ENCODE measurements around the gene SH2D1B.

The SH2D1B gene

DNA sequence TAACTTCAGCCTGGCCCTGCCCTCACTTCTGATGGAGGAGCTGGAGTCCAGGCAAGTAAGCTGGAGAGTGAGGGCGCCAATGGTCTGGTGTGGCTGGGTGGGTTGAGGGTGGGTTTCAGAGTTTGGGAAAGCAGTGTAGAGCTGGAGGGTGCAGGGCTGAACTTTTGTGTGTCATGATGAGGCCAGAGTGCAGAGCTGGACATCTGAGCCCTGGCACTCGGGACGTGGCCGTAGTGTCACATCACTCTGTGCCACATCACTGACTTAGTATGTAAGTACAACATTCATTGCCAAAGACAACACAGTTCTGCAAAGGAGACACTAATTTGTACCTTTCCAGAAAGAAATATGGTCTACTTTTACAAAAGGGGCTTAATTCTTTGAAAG lies 51.1 kb downstream of the SH2D1B start:
- peaks cover 3% of the 10 kb centered on the region for H3K27me3 ChIP-seq (ENCODE audit: insufficient read depth, poor library complexity, severe bottlenecking)
- no peak overlapping the region for H3K27ac ChIP-seq (replicated peaks)
- TF ChIP-seq SPI1 (IDR thresholded peaks at IDR 0.05; ENCODE audit: borderline replicate concordance, low read depth) (no peak), GABPA (IDR thresholded peaks at IDR 0.05; ENCODE audit: low read depth) (no peak), POLR2AphosphoS5 (IDR thresholded peaks at IDR 0.05; ENCODE audit: low read depth) (no peak)
- TF ChIP-seq, protein P1, sequence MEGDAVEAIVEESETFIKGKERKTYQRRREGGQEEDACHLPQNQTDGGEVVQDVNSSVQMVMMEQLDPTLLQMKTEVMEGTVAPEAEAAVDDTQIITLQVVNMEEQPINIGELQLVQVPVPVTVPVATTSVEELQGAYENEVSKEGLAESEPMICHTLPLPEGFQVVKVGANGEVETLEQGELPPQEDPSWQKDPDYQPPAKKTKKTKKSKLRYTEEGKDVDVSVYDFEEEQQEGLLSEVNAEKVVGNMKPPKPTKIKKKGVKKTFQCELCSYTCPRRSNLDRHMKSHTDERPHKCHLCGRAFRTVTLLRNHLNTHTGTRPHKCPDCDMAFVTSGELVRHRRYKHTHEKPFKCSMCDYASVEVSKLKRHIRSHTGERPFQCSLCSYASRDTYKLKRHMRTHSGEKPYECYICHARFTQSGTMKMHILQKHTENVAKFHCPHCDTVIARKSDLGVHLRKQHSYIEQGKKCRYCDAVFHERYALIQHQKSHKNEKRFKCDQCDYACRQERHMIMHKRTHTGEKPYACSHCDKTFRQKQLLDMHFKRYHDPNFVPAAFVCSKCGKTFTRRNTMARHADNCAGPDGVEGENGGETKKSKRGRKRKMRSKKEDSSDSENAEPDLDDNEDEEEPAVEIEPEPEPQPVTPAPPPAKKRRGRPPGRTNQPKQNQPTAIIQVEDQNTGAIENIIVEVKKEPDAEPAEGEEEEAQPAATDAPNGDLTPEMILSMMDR (IDR thresholded peaks at IDR 0.05; ENCODE audit: insufficient read depth, low read length) = no peak
- TF ChIP-seq, protein P2, sequence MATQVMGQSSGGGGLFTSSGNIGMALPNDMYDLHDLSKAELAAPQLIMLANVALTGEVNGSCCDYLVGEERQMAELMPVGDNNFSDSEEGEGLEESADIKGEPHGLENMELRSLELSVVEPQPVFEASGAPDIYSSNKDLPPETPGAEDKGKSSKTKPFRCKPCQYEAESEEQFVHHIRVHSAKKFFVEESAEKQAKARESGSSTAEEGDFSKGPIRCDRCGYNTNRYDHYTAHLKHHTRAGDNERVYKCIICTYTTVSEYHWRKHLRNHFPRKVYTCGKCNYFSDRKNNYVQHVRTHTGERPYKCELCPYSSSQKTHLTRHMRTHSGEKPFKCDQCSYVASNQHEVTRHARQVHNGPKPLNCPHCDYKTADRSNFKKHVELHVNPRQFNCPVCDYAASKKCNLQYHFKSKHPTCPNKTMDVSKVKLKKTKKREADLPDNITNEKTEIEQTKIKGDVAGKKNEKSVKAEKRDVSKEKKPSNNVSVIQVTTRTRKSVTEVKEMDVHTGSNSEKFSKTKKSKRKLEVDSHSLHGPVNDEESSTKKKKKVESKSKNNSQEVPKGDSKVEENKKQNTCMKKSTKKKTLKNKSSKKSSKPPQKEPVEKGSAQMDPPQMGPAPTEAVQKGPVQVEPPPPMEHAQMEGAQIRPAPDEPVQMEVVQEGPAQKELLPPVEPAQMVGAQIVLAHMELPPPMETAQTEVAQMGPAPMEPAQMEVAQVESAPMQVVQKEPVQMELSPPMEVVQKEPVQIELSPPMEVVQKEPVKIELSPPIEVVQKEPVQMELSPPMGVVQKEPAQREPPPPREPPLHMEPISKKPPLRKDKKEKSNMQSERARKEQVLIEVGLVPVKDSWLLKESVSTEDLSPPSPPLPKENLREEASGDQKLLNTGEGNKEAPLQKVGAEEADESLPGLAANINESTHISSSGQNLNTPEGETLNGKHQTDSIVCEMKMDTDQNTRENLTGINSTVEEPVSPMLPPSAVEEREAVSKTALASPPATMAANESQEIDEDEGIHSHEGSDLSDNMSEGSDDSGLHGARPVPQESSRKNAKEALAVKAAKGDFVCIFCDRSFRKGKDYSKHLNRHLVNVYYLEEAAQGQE (IDR thresholded peaks at IDR 0.05; ENCODE audit: insufficient replicate concordance, low read depth) = no peak
- DNase-seq (ENCODE audit: low read depth in 1 of 2, low spot score in 1 of 2) = no peak
- H3K4me3 ChIP-seq (replicated peaks; ENCODE audit: insufficient read depth, low read length) = no peak overlapping the region

DNA sequence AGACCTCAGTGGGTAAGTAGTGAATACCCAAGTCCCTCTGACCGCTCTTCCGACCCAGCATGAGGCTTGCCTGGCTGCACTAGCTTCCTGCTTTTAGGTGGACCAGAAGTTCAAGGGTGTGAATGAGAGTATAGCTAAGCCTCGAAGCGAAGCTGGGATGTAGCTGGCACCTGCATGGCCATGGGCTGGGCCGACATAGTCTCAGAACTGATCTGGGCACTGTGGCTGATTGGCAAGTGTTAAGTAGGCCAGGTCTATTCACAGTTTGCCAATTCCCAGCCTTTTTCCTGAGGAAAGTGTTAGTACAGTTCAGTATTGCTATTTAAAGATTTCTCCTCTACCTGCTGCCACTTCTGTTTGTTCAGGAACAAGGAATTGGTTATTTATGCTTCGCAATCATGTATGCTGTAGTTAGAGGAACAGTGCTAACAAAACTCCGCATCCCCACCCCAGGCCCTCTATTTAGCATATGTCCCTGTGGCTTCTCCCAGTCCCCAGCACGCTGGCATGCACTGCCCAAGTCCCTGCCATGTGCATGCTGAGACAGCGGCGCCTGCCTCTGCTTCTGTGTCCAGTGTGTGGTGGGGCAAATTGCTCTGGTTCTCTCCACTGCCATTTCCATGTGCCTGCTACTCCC lies 51.6 kb downstream of the SH2D1B start:
- Histone ChIP-seq H3K4me3 (replicated peaks; ENCODE audit: insufficient read depth, low read length) (no peak overlapping the region), H3K27ac (replicated peaks) (no peak overlapping the region), H3K27me3 (ENCODE audit: insufficient read depth, poor library complexity, severe bottlenecking) (peaks cover 3% of the 10 kb centered on the region)
- DNase-seq (ENCODE audit: low read depth in 1 of 2, low spot score in 1 of 2) = no peak
- TF ChIP-seq, protein P2 (IDR thresholded peaks at IDR 0.05; ENCODE audit: insufficient replicate concordance, low read depth) = no peak
- TF ChIP-seq, protein P1 (IDR thresholded peaks at IDR 0.05; ENCODE audit: insufficient read depth, low read length) = no peak
- TF ChIP-seq SPI1 (IDR thresholded peaks at IDR 0.05; ENCODE audit: borderline replicate concordance, low read depth) (no peak), POLR2AphosphoS5 (IDR thresholded peaks at IDR 0.05; ENCODE audit: low read depth) (no peak), GABPA (IDR thresholded peaks at IDR 0.05; ENCODE audit: low read depth) (no peak)

DNA sequence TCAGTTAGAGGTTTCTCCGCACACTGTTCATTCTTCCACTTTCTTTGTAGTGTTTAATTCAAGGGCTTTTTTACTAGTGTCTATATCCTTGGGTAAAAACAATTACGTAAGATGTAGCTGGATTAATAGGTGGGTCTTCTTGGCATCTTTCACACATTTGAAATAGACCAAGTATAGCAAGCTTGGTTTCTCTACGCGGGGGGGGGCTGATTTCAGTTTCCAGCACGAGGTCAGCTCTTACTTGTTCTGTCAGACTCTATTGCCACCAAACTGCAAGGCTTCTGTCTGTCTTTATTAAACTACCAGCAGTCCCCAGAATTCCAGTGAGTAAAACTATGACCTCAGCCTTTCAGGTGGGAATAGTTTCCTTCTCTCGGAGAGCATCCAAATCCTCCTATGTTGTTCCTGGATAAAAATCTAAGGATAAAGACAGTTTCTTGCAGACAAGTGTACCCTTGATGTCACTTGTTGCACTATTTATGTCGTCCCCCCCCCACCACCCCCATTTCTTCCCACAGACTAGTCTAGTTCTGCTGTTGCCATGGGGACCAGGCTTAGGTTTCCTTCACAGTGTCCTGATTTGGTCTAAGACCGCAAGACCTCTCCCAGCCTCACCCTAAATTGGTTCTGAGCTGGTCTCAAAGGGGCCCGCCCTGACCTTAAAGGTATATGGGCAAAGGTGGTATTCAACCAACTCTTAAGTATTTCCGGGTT lies 52.3 kb downstream of the SH2D1B start:
- Histone ChIP-seq H3K27me3 (ENCODE audit: insufficient read depth, poor library complexity, severe bottlenecking) (peaks cover 3% of the 10 kb centered on the region), H3K4me3 (replicated peaks; ENCODE audit: insufficient read depth, low read length) (no peak overlapping the region), H3K27ac (replicated peaks) (no peak overlapping the region)
- TF ChIP-seq SPI1 (IDR thresholded peaks at IDR 0.05; ENCODE audit: borderline replicate concordance, low read depth) (no peak), GABPA (IDR thresholded peaks at IDR 0.05; ENCODE audit: low read depth) (no peak), POLR2AphosphoS5 (IDR thresholded peaks at IDR 0.05; ENCODE audit: low read depth) (no peak)
- TF ChIP-seq, protein P2 (IDR thresholded peaks at IDR 0.05; ENCODE audit: insufficient replicate concordance, low read depth) = no peak
- TF ChIP-seq, protein P1 (IDR thresholded peaks at IDR 0.05; ENCODE audit: insufficient read depth, low read length) = no peak
- DNase-seq (ENCODE audit: low read depth in 1 of 2, low spot score in 1 of 2) = no peak
